Measurements from ENCODE around the gene HACD2.

GRCh38 chr3:123499322-123499721 is 85.5 kb downstream of the HACD2 start:
- TF ChIP-seq CTCF (IDR thresholded peaks at IDR 0.05), result no peak
- no peak for TF ChIP-seq MEF2A (IDR thresholded peaks at IDR 0.05; ENCODE audit: borderline replicate concordance, low read depth)
- TF ChIP-seq NRF1 (IDR thresholded peaks at IDR 0.05; ENCODE audit: low read depth, low read length), result no peak
- TF ChIP-seq RXRA (IDR thresholded peaks at IDR 0.05; ENCODE audit: borderline replicate concordance, low read depth), result no peak

Data from SK-N-SH (cell line).